Measurements from ENCODE around the gene GPR162.

DNA sequence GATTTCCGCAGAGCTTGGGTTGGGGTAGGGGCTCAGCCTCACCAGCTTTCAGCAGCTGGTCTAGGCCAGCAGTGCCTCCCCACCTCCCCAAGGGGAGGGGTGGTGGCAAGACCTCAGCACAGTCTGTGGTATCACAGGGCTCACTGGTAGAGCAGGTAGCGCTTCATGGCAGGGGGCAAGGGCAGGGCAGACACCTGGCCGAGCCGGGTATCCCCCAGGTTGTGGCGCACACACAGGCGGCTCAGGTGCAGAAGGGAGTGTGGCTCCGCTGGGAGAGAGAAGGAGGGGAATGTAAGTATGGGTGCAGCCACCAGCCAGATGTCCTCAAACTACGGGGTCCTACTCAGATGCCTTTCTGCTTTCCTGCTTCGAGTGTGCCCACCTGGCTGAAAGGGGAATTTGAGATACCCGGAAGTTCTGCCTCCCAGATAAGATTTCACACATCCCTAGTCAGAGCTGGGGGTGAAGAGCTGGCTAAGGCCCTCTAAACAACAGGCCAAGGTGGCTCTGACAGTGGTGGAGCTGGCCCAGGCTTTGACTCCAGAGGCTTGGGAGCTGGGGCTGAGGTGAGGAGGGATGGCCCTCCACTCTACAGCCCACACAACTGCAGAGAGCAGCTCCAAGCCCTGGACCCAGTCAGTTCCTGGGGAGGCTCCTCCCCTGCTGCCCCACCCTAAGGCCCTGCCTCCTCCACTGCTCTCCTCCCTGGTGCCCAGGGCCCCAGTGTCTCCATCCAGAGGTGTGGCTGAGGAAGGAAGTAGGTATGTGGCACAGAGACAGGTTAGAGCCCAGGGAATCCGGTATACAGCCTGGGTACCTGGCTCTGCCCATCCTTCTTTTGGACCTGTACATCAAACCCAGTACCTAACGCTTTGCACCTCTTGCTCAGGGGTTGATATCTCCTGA, 49.7 kb downstream of the GPR162 start:
- TF ChIP-seq, protein P1, sequence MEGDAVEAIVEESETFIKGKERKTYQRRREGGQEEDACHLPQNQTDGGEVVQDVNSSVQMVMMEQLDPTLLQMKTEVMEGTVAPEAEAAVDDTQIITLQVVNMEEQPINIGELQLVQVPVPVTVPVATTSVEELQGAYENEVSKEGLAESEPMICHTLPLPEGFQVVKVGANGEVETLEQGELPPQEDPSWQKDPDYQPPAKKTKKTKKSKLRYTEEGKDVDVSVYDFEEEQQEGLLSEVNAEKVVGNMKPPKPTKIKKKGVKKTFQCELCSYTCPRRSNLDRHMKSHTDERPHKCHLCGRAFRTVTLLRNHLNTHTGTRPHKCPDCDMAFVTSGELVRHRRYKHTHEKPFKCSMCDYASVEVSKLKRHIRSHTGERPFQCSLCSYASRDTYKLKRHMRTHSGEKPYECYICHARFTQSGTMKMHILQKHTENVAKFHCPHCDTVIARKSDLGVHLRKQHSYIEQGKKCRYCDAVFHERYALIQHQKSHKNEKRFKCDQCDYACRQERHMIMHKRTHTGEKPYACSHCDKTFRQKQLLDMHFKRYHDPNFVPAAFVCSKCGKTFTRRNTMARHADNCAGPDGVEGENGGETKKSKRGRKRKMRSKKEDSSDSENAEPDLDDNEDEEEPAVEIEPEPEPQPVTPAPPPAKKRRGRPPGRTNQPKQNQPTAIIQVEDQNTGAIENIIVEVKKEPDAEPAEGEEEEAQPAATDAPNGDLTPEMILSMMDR (conservative IDR thresholded peaks at IDR 0.05; ENCODE audit: low read length), result no peak
- TF ChIP-seq EZH2phosphoT487 (IDR thresholded peaks at IDR 0.05; ENCODE audit: borderline replicate concordance, low read depth, low read length), result no peak
